GM20000 (cell line): ENCODE data around the gene TLL1.

Experiments
- DNase-seq: peaks from one replicate; pipeline ENCODE4 v3.0.0; 2012; ENCODE audit warnings: low spot score
- CTCF ChIP-seq: IDR thresholded peaks from 2 replicates; pipeline ENCODE4 v1.5.1; 2012; ENCODE audit warnings: mild to moderate bottlenecking, control low read depth; ENCODE audit errors: extremely low read depth, missing control alignments

TLL1 gene

GRCh38 chr4:165945991-165946390, 73.0 kb downstream of the TLL1 start:
- no peak for TF ChIP-seq CTCF
- no peak for DNase-seq

GRCh38 chr4:165947019-165947418, 74.0 kb downstream of the TLL1 start:
- no peak for DNase-seq
- TF ChIP-seq CTCF: no peak

GRCh38 chr4:165953181-165953580, 80.1 kb downstream of the TLL1 start:
- DNase-seq: no peak
- no peak for TF ChIP-seq CTCF

DNA sequence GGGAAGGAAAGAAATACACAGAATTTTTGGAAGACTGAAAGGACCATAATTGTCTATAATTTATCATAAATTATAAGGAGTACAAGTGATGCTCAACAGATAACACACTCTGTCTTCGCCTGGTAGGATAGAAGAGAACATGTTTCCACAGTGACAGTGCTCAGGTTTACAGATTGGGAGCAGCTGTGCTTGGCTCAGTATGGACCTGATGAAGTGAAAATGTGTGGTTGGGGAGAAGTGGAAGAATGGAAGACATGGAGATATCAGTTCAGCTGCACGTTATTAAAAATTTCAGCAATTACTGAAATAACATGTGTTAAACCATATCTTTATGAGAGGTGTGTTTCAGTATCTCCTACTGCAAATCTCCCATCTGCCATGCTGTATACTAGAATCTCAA, 90.6 kb downstream of the TLL1 start:
- no peak for TF ChIP-seq CTCF
- no peak for DNase-seq

- no peak for DNase-seq
- TF ChIP-seq CTCF: no peak
These were observed 91.6 kb downstream of the TLL1 start for GRCh38 chr4:165964591-165964990.

DNA sequence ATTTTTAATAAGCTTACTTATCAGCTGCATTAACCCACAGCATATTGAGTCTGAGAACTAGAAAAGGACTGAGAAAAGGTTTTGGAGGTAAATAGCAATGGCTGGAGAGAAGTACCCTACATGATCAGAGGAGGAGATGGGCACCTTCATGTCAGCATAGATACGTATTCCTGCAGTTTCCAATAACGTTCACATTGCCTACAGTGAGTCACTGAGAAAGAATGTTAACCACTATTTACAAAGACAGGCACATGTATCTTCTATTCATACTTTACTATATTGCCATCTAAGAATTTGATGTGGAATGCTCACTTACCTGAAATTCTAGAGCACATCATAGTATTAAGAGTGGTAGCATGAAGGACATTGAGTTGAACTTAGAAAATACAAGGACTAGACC, 92.5 kb downstream of the TLL1 start:
- DNase-seq: no peak

GRCh38 chr4:165966833-165967232, 93.8 kb downstream of the TLL1 start:
- no peak for TF ChIP-seq CTCF
- DNase-seq: no peak

More for the DNA sequence above, 92.5 kb downstream of the TLL1 start:
- TF ChIP-seq CTCF: no peak
